ENCODE measurements around the gene APLP2. TPM values are rescaled to one million over a fixed set of nuclear protein-coding genes. Genes with fewer than 3 reads are reported as not detected.

The APLP2 gene
- total RNA-seq, 1 experiment from 2014 or later = 345 TPM

DNA sequence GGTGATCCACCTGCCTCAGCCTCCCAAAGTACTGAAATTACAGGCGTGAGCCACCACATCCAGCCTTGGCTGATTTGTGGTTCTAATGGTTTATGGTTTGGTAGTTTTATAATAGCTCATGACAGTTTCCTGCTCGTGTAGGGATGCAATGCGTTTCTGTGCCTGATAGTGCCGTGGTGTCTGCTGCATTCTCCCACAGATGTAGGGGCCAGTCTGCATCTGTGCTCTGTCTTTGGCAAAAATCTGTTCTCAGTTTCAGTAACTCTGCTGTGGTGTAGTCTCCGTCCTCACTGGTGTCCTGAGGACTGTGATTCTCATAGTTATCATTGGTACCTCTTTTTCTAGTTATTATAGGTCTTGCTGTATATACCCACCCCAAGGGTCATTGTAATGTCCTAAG, 106.2 kb downstream of the APLP2 start:
- DNase-seq (ENCODE audit: low spot score) = no peak
- peaks cover 11% of the 10 kb centered on the region for H3K36me3 Mint-ChIP-seq
- ChIA-PET CTCF (no interaction called here), POLR2A (no interaction called here)
- peaks cover 33% of the 10 kb centered on the region for H3K27me3 Mint-ChIP-seq (ENCODE audit: low read depth)
- H3K27ac Mint-ChIP-seq = no peak overlapping the region
- TF ChIP-seq, protein P1, sequence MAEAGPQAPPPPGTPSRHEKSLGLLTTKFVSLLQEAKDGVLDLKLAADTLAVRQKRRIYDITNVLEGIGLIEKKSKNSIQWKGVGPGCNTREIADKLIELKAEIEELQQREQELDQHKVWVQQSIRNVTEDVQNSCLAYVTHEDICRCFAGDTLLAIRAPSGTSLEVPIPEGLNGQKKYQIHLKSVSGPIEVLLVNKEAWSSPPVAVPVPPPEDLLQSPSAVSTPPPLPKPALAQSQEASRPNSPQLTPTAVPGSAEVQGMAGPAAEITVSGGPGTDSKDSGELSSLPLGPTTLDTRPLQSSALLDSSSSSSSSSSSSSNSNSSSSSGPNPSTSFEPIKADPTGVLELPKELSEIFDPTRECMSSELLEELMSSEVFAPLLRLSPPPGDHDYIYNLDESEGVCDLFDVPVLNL (CRISPR knock-in tag; IDR thresholded peaks at IDR 0.05; ENCODE audit: borderline replicate concordance, low read depth) = no peak
- TF ChIP-seq ETV6 (CRISPR knock-in tag; IDR thresholded peaks at IDR 0.05) = no peak
- TF ChIP-seq, protein P2, sequence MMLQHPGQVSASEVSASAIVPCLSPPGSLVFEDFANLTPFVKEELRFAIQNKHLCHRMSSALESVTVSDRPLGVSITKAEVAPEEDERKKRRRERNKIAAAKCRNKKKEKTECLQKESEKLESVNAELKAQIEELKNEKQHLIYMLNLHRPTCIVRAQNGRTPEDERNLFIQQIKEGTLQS (CRISPR knock-in tag; conservative IDR thresholded peaks at IDR 0.05) = no peak
- TF ChIP-seq TEAD4 (CRISPR knock-in tag; IDR thresholded peaks at IDR 0.05) = no peak
- TF ChIP-seq, protein P3, sequence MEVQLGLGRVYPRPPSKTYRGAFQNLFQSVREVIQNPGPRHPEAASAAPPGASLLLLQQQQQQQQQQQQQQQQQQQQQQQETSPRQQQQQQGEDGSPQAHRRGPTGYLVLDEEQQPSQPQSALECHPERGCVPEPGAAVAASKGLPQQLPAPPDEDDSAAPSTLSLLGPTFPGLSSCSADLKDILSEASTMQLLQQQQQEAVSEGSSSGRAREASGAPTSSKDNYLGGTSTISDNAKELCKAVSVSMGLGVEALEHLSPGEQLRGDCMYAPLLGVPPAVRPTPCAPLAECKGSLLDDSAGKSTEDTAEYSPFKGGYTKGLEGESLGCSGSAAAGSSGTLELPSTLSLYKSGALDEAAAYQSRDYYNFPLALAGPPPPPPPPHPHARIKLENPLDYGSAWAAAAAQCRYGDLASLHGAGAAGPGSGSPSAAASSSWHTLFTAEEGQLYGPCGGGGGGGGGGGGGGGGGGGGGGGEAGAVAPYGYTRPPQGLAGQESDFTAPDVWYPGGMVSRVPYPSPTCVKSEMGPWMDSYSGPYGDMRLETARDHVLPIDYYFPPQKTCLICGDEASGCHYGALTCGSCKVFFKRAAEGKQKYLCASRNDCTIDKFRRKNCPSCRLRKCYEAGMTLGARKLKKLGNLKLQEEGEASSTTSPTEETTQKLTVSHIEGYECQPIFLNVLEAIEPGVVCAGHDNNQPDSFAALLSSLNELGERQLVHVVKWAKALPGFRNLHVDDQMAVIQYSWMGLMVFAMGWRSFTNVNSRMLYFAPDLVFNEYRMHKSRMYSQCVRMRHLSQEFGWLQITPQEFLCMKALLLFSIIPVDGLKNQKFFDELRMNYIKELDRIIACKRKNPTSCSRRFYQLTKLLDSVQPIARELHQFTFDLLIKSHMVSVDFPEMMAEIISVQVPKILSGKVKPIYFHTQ (CRISPR knock-in tag; IDR thresholded peaks at IDR 0.05) = no peak
- TF ChIP-seq, protein P4, sequence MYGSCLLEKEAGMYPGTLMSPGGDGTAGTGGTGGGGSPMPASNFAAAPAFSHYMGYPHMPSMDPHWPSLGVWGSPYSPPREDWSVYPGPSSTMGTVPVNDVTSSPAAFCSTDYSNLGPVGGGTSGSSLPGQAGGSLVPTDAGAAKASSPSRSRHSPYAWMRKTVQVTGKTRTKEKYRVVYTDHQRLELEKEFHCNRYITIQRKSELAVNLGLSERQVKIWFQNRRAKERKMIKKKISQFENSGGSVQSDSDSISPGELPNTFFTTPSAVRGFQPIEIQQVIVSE (CRISPR knock-in tag; IDR thresholded peaks at IDR 0.05; ENCODE audit: borderline replicate concordance) = no peak
- no peak for TF ChIP-seq NR1H2 (CRISPR knock-in tag; IDR thresholded peaks at IDR 0.05)
- TF ChIP-seq RORB (CRISPR knock-in tag; IDR thresholded peaks at IDR 0.05) = no peak
- no peak for TF ChIP-seq SMAD3 (CRISPR knock-in tag; IDR thresholded peaks at IDR 0.05; ENCODE audit: borderline replicate concordance)
- no peak for TF ChIP-seq NR3C1 (CRISPR knock-in tag; conservative IDR thresholded peaks at IDR 0.05; ENCODE audit: low read depth)
- TF ChIP-seq, protein P5, sequence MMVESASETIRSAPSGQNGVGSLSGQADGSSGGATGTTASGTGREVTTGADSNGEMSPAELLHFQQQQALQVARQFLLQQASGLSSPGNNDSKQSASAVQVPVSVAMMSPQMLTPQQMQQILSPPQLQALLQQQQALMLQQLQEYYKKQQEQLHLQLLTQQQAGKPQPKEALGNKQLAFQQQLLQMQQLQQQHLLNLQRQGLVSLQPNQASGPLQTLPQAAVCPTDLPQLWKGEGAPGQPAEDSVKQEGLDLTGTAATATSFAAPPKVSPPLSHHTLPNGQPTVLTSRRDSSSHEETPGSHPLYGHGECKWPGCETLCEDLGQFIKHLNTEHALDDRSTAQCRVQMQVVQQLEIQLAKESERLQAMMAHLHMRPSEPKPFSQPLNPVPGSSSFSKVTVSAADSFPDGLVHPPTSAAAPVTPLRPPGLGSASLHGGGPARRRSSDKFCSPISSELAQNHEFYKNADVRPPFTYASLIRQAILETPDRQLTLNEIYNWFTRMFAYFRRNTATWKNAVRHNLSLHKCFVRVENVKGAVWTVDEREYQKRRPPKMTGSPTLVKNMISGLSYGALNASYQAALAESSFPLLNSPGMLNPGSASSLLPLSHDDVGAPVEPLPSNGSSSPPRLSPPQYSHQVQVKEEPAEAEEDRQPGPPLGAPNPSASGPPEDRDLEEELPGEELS (CRISPR knock-in tag; IDR thresholded peaks at IDR 0.05) = no peak
- TF ChIP-seq, protein P6, sequence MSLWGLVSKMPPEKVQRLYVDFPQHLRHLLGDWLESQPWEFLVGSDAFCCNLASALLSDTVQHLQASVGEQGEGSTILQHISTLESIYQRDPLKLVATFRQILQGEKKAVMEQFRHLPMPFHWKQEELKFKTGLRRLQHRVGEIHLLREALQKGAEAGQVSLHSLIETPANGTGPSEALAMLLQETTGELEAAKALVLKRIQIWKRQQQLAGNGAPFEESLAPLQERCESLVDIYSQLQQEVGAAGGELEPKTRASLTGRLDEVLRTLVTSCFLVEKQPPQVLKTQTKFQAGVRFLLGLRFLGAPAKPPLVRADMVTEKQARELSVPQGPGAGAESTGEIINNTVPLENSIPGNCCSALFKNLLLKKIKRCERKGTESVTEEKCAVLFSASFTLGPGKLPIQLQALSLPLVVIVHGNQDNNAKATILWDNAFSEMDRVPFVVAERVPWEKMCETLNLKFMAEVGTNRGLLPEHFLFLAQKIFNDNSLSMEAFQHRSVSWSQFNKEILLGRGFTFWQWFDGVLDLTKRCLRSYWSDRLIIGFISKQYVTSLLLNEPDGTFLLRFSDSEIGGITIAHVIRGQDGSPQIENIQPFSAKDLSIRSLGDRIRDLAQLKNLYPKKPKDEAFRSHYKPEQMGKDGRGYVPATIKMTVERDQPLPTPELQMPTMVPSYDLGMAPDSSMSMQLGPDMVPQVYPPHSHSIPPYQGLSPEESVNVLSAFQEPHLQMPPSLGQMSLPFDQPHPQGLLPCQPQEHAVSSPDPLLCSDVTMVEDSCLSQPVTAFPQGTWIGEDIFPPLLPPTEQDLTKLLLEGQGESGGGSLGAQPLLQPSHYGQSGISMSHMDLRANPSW (CRISPR knock-in tag; conservative IDR thresholded peaks at IDR 0.05; ENCODE audit: low read depth) = no peak
- TF ChIP-seq FOXK1 (CRISPR knock-in tag; IDR thresholded peaks at IDR 0.05) = no peak
- TF ChIP-seq IRF2 (CRISPR knock-in tag; IDR thresholded peaks at IDR 0.05; ENCODE audit: borderline replicate concordance, low read depth) = no peak
- TF ChIP-seq, protein P7, sequence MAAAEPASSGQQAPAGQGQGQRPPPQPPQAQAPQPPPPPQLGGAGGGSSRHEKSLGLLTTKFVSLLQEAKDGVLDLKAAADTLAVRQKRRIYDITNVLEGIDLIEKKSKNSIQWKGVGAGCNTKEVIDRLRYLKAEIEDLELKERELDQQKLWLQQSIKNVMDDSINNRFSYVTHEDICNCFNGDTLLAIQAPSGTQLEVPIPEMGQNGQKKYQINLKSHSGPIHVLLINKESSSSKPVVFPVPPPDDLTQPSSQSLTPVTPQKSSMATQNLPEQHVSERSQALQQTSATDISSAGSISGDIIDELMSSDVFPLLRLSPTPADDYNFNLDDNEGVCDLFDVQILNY (CRISPR knock-in tag; IDR thresholded peaks at IDR 0.05) = no peak
- no peak for TF ChIP-seq FOXJ3 (CRISPR knock-in tag; IDR thresholded peaks at IDR 0.05; ENCODE audit: borderline replicate concordance)
- TF ChIP-seq, protein P8, sequence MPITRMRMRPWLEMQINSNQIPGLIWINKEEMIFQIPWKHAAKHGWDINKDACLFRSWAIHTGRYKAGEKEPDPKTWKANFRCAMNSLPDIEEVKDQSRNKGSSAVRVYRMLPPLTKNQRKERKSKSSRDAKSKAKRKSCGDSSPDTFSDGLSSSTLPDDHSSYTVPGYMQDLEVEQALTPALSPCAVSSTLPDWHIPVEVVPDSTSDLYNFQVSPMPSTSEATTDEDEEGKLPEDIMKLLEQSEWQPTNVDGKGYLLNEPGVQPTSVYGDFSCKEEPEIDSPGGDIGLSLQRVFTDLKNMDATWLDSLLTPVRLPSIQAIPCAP (CRISPR knock-in tag; IDR thresholded peaks at IDR 0.05) = no peak
- peaks cover 9% of the 10 kb centered on the region; the same call in 1 of the 2 replicates for H3K4me1 Mint-ChIP-seq
- no peak for ATAC-seq
- no peak overlapping the region for H3K4me3 Mint-ChIP-seq
- peaks cover 13% of the 10 kb centered on the region for H3K9me3 Mint-ChIP-seq

Data from WTC11 (cell line).